HCT116 (cell line): Measurements from ENCODE around the gene PNKP. TPM values are rescaled to one million over a fixed set of nuclear protein-coding genes. Genes with fewer than 3 reads are reported as not detected.

Experiments
- ATAC-seq: fragments of 200-7000 bp; cut with Tn5 transposase; 2 replicates; pipeline ENCODE4 v1.9.1; 2020; ENCODE audit warnings: mild to moderate bottlenecking, moderate library complexity
- BruUV-seq: library from RNA; stranded (reverse); fragments of 400-500 nt; replicated peaks from 2 replicates; lab custom pipeline; 2021; lab: Mats Ljungman, UMichigan
- CTCF ChIA-PET: fragments of 300-600 bp; sonication (Branson Sonifier 250); formaldehyde crosslinking; loops from one replicate; lab custom pipeline; 2021; ENCODE audit warnings: antibody characterized with exemption; lab: Charles Lee
- POLR2A ChIA-PET: fragments of 300-600, 350-600 bp; sonication (Branson Sonifier 250); formaldehyde crosslinking; loops from one replicate; lab custom pipeline; 2021; ENCODE audit warnings: antibody characterized with exemption; lab: Charles Lee
- RAD21 ChIA-PET, 2 experiments: fragments of 300-600 bp; sonication (Branson Sonifier 250); formaldehyde crosslinking; loops; one replicate each; lab custom pipeline; 2023; ENCODE audit warnings: low total read pairs in 2 of 2; ENCODE audit not compliant: uncharacterized antibody in 2 of 2, unreplicated experiment in 2 of 2, low non-redundant PET in 1 of 2; lab: Charles Lee
- DNase-seq: peaks from one replicate; pipeline ENCODE4 v3.0.0-alpha.2; 2010; ENCODE audit warnings: low read depth, low spot score
- H2AFZ ChIP-seq: fragments of 200-600 bp; shearing (Covaris generic), sonication (generic); 2 replicates; pipeline ENCODE4 v1.6.1; 2017; ENCODE audit warnings: low read depth, mixed run types, mixed read lengths, antibody characterized with exemption, low read length; ENCODE audit not compliant: poor library complexity, severe bottlenecking
- H3K27ac ChIP-seq: 2 replicates; pipeline ENCODE4 v1.5.1; 2012; ENCODE audit warnings: low read depth, low read length
- H3K27me3 ChIP-seq: fragments of 200-600 bp; sonication (generic); 2 replicates; pipeline ENCODE4 v1.6.1; 2016; ENCODE audit warnings: mixed run types, low read length, mixed read lengths; ENCODE audit not compliant: insufficient read depth
- H3K36me3 ChIP-seq, 2 experiments: fragments of 200-500 bp in 1 of 2; fragments of 200-600 bp in 1 of 2; sonication (Bioruptor generic) in 1 of 2; sonication (generic) in 1 of 2; 2 replicates each; pipeline versions ENCODE4 v1.5.1 to v1.6.1; 2014 to 2016; ENCODE audit warnings: low read length in 2 of 2, inconsistent platforms in 1 of 2, mixed read lengths in 1 of 2, mixed run types in 1 of 2; ENCODE audit not compliant: insufficient read depth in 2 of 2, control insufficient read depth in 1 of 2
- H3K4me1 ChIP-seq, 2 experiments: fragments of 200-600 bp in 1 of 2; sonication (generic) in 1 of 2; 2 replicates each; pipeline versions ENCODE4 v1.5.1 to v1.6.1; 2012 to 2017; ENCODE audit warnings: low read length in 2 of 2, inconsistent platforms in 1 of 2, mild to moderate bottlenecking in 1 of 2, mixed read lengths in 1 of 2, mixed run types in 1 of 2, moderate library complexity in 1 of 2; ENCODE audit not compliant: insufficient read depth in 2 of 2, control insufficient read depth in 1 of 2
- H3K4me2 ChIP-seq: fragments of 200-600 bp; sonication (generic); 2 replicates; pipeline ENCODE4 v1.6.1; 2017; ENCODE audit warnings: mixed run types, low read length, mixed read lengths
- H3K4me3 ChIP-seq, 2 experiments: fragments of 200-600 bp in 1 of 2; sonication (generic) in 1 of 2; replicated peaks in 1 of 2; 2 replicates each; pipeline ENCODE4 v1.5.1; 2011 to 2016; ENCODE audit warnings: low read length in 2 of 2, control low read depth in 1 of 2, low read depth in 1 of 2, mild to moderate bottlenecking in 1 of 2, mixed read lengths in 1 of 2, mixed run types in 1 of 2
- H3K79me2 ChIP-seq: fragments of 200-600 bp; sonication (generic); 2 replicates; pipeline ENCODE4 v1.6.1; 2017; ENCODE audit warnings: mild to moderate bottlenecking, mixed run types, low read length, moderate library complexity, mixed read lengths; ENCODE audit not compliant: insufficient read depth
- H3K9ac ChIP-seq: fragments of 200-600 bp; sonication (generic); 2 replicates; pipeline ENCODE4 v1.6.1; 2016; ENCODE audit warnings: low read length, mixed read lengths
- H3K9me2 ChIP-seq: fragments of 200-600 bp; sonication (generic), shearing (Covaris generic); 2 replicates; pipeline ENCODE4 v1.6.1; 2017; ENCODE audit warnings: mixed run types, mild to moderate bottlenecking, moderate library complexity; ENCODE audit not compliant: insufficient read depth
- H3K9me3 ChIP-seq, 2 experiments: fragments of 200-500 bp in 1 of 2; fragments of 200-600 bp in 1 of 2; sonication (Bioruptor generic) in 1 of 2; sonication (generic) in 1 of 2; 2 replicates each; pipeline ENCODE4 v1.6.1; 2014 to 2017; ENCODE audit warnings: low read length in 2 of 2, mixed read lengths in 2 of 2, inconsistent platforms in 1 of 2, low read depth in 1 of 2, mild to moderate bottlenecking in 1 of 2, mixed run types in 1 of 2, moderate library complexity in 1 of 2; ENCODE audit not compliant: control insufficient read depth in 1 of 2, insufficient read depth in 1 of 2
- H4K20me1 ChIP-seq: fragments of 200-600 bp; sonication (generic), shearing (Covaris generic); 2 replicates; pipeline ENCODE4 v1.6.1; 2017; ENCODE audit warnings: mixed run types, mild to moderate bottlenecking, moderate library complexity; ENCODE audit not compliant: insufficient read depth
- ATF3 ChIP-seq: IDR thresholded peaks from 2 replicates; pipeline ENCODE4 v1.6.1; 2012
- CEBPB ChIP-seq: IDR thresholded peaks from 2 replicates; pipeline ENCODE4 v1.6.1; 2012; ENCODE audit warnings: low read depth
- EGR1 ChIP-seq: IDR thresholded peaks from 2 replicates; pipeline ENCODE4 v1.6.1; 2012; ENCODE audit warnings: low read depth
- ELF1 ChIP-seq: IDR thresholded peaks from 2 replicates; pipeline ENCODE4 v1.6.1; 2012; ENCODE audit warnings: low read depth, borderline replicate concordance
- FOSL1 ChIP-seq: IDR thresholded peaks from 2 replicates; pipeline ENCODE4 v1.6.1; 2012; ENCODE audit warnings: low read depth
- JUND ChIP-seq: IDR thresholded peaks from 2 replicates; pipeline ENCODE4 v1.6.1; 2012
- MAX ChIP-seq: IDR thresholded peaks from 2 replicates; pipeline ENCODE4 v1.6.1; 2012
- POLR2A ChIP-seq: IDR thresholded peaks from 2 replicates; pipeline ENCODE4 v1.7.0; 2011; ENCODE audit warnings: borderline replicate concordance; ENCODE audit not compliant: insufficient read depth, insufficient read length; ENCODE audit errors: extremely low read depth
- POLR2AphosphoS5 ChIP-seq: IDR thresholded peaks from 2 replicates; pipeline ENCODE4 v1.6.1; 2011; ENCODE audit warnings: mild to moderate bottlenecking, low read depth, low read length, moderate library complexity
- RAD21 ChIP-seq: IDR thresholded peaks from 2 replicates; pipeline ENCODE4 v1.6.1; 2012; ENCODE audit warnings: low read depth, mild to moderate bottlenecking
- REST ChIP-seq: IDR thresholded peaks from 2 replicates; pipeline ENCODE4 v1.6.1; 2012; ENCODE audit warnings: low read depth
- SIN3A ChIP-seq: IDR thresholded peaks from 2 replicates; pipeline ENCODE4 v1.6.1; 2012; ENCODE audit warnings: low read depth
- SP1 ChIP-seq: IDR thresholded peaks from 2 replicates; pipeline ENCODE4 v1.6.1; 2012; ENCODE audit warnings: low read depth
- TCF7L2 ChIP-seq: IDR thresholded peaks from 2 replicates; pipeline ENCODE4 v1.7.0; 2011; ENCODE audit warnings: borderline replicate concordance, inconsistent platforms; ENCODE audit not compliant: insufficient read depth, insufficient read length; ENCODE audit errors: extremely low read depth
- ZBTB33 ChIP-seq: IDR thresholded peaks from 2 replicates; pipeline ENCODE4 v1.6.1; 2011; ENCODE audit warnings: mild to moderate bottlenecking, low read length, moderate library complexity; ENCODE audit not compliant: insufficient replicate concordance; ENCODE audit errors: extremely low read depth
- ZFX ChIP-seq: fragments of 450-650 bp; IDR thresholded peaks from 2 replicates; pipeline ENCODE4 v1.6.1; 2017
- ZNF274 ChIP-seq: fragments of 200-500 bp; sonication (Bioruptor generic); IDR thresholded peaks from 2 replicates; pipeline ENCODE4 v1.6.1; 2014; ENCODE audit warnings: mild to moderate bottlenecking, low read depth, low read length, inconsistent platforms
- intact Hi-C: fragments of 100-400 bp; cut with micrococcal nuclease; formaldehyde crosslinking; loops from 2 replicates; pipeline ENCODE4 v1.10.0; 2022
- total RNA-seq: library from RNA; stranded (reverse); gene quantifications from one replicate; pipeline ENCODE4 v1.2.1, GENCODE V29; 2021; ENCODE audit not compliant: unreplicated experiment

PNKP gene
- total RNA-seq, 1 experiment from 2014 or later = 129 TPM

GRCh38 chr19:49853852-49854377 is 13.5 kb downstream of the PNKP start (continued):
- TF ChIP-seq ZNF274 = no peak

GRCh38 chr19:49852631-49853126 is 14.7 kb downstream of the PNKP start:
- H3K27me3 ChIP-seq = no peaks in the 10 kb centered on the region
- DNase-seq = no peak
- H3K79me2 ChIP-seq = peaks cover 44% of the 10 kb centered on the region
- H3K9me2 ChIP-seq = no peaks in the 10 kb centered on the region
- H2AFZ ChIP-seq = no peak overlapping the region
- TF ChIP-seq FOSL1 (no peak), TCF7L2 (no peak), REST (no peak), ELF1 (no peak), ATF3 (no peak), POLR2A (no peak), ZFX (no peak), MAX (no peak), SP1 (no peak), RAD21 (no peak), ZBTB33 (no peak), SIN3A (no peak), POLR2AphosphoS5 (no peak), EGR1 (no peak), JUND (no peak), CEBPB (no peak), ZNF274 (no peak)
- H3K4me3 ChIP-seq = peak overlapping the region; percentile 85 to 90
- H3K9ac ChIP-seq = peak overlapping the region; percentile 97; the same call in 1 of the 2 replicates
- BruUV-seq = TSS peak; percentile 72
- POLR2A ChIA-PET = no interaction called here
- peaks cover 32 to 40% of the 10 kb centered on the region in 2 experiments for H3K4me1 ChIP-seq
- intact Hi-C loops = no loop called here
- H3K4me2 ChIP-seq = peak overlapping the region; percentile 98
- no peak for ATAC-seq
- H3K36me3 ChIP-seq = peaks cover 5 to 6% of the 10 kb centered on the region in 2 experiments; a peak in 3 of 4 replicates
- H4K20me1 ChIP-seq = no peaks in the 10 kb centered on the region
- no peaks in the 10 kb centered on the region for H3K9me3 ChIP-seq
- CTCF ChIA-PET = no interaction called here
- RAD21 ChIA-PET = no interaction called here
- H3K27ac ChIP-seq = peak overlapping the region; percentile 91
